Measurements from ENCODE around the gene DPYSL4.
"Not testable (repeated sequence)": the region's sequence is repeated elsewhere in the genome, so short reads cannot be mapped to it uniquely, and the experiment has no call there.

DPYSL4 gene

DNA sequence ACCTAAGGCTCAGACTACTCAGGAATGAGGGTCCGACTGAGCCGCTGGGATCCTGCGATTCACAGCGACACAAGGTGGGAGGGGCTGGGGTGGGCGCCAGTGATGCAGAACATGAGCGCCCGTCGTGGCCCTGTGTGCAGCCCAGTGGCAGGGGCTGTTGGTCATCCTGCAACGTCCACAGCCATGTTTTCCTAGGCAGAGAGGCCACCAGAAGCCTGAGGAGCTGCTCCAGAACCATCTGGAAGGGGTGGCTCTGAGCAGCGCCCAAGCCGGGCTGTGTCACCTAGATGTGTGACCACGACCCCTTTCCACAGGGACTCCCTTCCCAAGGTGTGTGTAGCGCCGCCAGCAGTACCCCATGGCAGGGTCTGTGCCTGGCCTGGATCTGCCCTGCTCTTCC lies 24.5 kb downstream of the DPYSL4 start:
- TF ChIP-seq Cebpa-rat (IDR thresholded peaks at IDR 0.05) = no peak
- Histone ChIP-seq H3K4me1 (peaks cover 25 to 54% (median 36%) of the 10 kb centered on the region in 10 experiments), H3K9me3 (replicated peaks in 1 of 11) (peaks cover 36 to 40% (median 37%) of the 10 kb centered on the region in 11 experiments)

DNA sequence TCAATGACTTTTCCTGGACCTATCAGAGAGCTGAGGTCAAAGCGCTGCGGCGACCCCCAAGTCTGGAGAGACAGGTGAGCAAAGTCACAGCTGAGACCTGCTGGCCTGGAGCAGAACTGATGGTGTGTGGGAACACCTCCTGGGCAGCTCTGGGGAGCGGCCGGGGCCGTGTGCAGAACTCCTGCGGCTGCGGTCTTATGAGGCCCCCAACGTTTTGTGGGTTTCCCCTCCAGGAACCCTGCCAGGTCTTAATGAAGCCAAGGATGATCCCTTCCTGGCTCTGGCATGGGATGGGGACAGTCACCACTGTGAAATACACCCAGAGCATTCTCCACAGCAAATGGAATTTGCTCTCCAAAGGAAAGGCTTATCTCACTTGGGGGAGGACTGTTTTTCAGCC lies 26.1 kb downstream of the DPYSL4 start:
- Histone ChIP-seq H3K4me3 (no peak overlapping the region), H3K27ac (no peak overlapping the region), H3K4me2 (no peak overlapping the region), H3K27me3 (peaks cover 0 to 11% (median 0%) of the 10 kb centered on the region in 11 experiments; a peak in 5 of 22 replicates), H3K4me1 (peaks cover 14 to 38% (median 20%) of the 10 kb centered on the region in 10 experiments), H3K9ac (no peak overlapping the region), H3K36me3 (peaks cover 0 to 22% (median 6%) of the 10 kb centered on the region in 11 experiments; a peak in 11 of 22 replicates), H3K9me3 (replicated peaks in 1 of 11) (peaks cover 51 to 56% (median 53%) of the 10 kb centered on the region in 11 experiments), H4K20me1 (peaks cover 0 to 13% (median 0%) of the 10 kb centered on the region in 11 experiments; a peak in 6 of 22 replicates)
- TF ChIP-seq Cebpa-rat (IDR thresholded peaks at IDR 0.05) = no peak

More for the DNA sequence above, 24.5 kb downstream of the DPYSL4 start:
- H3K27me3 ChIP-seq = peaks cover 0 to 21% (median 0%) of the 10 kb centered on the region in 11 experiments; a peak in 5 of 22 replicates
- H3K9ac ChIP-seq = no peak overlapping the region
- H3K27ac ChIP-seq = no peak overlapping the region
- peaks cover 0 to 28% (median 10%) of the 10 kb centered on the region in 11 experiments; a peak in 14 of 22 replicates for H4K20me1 ChIP-seq
- H3K4me2 ChIP-seq = peak overlapping the region in 3 of 11 experiments; percentile 1 to 29 (median 14); a peak in 3 of 22 replicates
- H3K4me3 ChIP-seq = no peak overlapping the region
- H3K36me3 ChIP-seq = peaks cover 0 to 7% (median 0%) of the 10 kb centered on the region in 11 experiments; a peak in 6 of 22 replicates

DNA sequence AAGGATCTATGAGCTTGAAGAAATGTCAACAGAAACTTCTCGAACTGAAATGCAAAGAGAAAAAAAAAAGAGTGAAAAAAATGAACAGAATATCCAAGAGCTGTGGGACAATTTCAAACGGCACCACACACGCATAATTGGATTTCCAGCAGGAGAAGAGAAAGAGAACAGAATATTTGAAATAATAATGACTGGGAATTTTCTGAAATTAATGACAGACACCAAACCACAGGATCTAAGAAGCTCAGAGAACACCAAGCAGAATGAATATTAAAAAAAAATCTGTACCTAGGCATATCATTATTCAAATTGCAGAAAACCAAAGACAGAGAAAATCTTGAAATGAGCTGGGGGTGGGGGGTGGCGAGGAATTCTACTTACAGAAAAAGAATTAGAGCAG lies 27.2 kb downstream of the DPYSL4 start:
- Histone ChIP-seq H3K4me3 (no peak overlapping the region), H4K20me1 (peaks cover 0 to 2% (median 0%) of the 10 kb centered on the region in 11 experiments; a peak in 1 of 22 replicates), H3K9ac (no peak overlapping the region), H3K9me3 (replicated peaks in 1 of 11) (peaks cover 62 to 67% (median 64%) of the 10 kb centered on the region in 11 experiments), H3K27me3 (no peaks in the 10 kb centered on the region; a peak in 2 of 22 replicates), H3K36me3 (peaks cover 0 to 25% (median 9%) of the 10 kb centered on the region in 11 experiments; a peak in 11 of 22 replicates), H3K27ac (no peak overlapping the region), H3K4me2 (no peak overlapping the region), H3K4me1 (peaks cover 3 to 27% (median 9%) of the 10 kb centered on the region in 10 experiments; a peak in 19 of 20 replicates)
- no peak for TF ChIP-seq Cebpa-rat (IDR thresholded peaks at IDR 0.05)

GRCh38 chr10:132216441-132216840 lies 29.7 kb downstream of the DPYSL4 start:
- not testable (repeated sequence) for H4K20me1 ChIP-seq, H3K27ac ChIP-seq, H3K9ac ChIP-seq, H3K27me3 ChIP-seq, H3K4me2 ChIP-seq
- H3K36me3 ChIP-seq = peaks cover 0 to 25% (median 9%) of the 10 kb centered on the region in 11 experiments; a peak in 11 of 22 replicates
- H3K4me1 ChIP-seq = peaks cover 0 to 20% (median 12%) of the 10 kb centered on the region in 10 experiments; a peak in 13 of 20 replicates
- peaks cover 62 to 83% (median 73%) of the 10 kb centered on the region in 11 experiments for H3K9me3 ChIP-seq (replicated peaks in 1 of 11)
- H3K4me3 ChIP-seq = peak overlapping the region in 4 of 10 experiments; percentile 21 to 30 (median 28); a peak in 5 of 20 replicates

DNA sequence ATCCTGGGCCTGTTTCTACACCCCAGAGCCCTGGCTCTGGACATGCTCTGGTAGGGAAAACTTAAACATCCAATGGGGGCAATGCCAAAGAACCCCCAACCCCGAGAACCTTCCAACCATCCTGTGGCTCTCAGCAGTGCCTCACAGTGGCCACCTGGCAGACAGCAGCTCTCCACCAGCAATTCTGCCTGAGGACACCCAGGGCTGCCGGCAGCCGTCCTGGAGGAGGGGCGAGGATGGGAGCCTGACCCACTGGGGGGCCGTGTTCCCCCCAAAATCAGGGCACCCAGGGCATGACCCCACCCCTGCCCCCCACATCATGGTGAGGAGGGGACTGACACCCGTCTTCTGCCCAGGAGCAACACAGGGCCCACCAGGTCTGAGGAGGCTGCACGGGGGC lies 32.7 kb downstream of the DPYSL4 start:
- Histone ChIP-seq H3K4me3 (no peak overlapping the region), H3K4me1 (peaks cover 0 to 32% (median 22%) of the 10 kb centered on the region in 10 experiments; a peak in 16 of 20 replicates), H3K36me3 (peaks cover 0 to 25% (median 9%) of the 10 kb centered on the region in 11 experiments; a peak in 11 of 22 replicates), H3K4me2 (no peak overlapping the region), H3K27me3 (no peaks in the 10 kb centered on the region; a peak in 1 of 22 replicates), H4K20me1 (peaks cover 0 to 6% (median 0%) of the 10 kb centered on the region in 11 experiments; a peak in 3 of 22 replicates), H3K9me3 (replicated peaks in 1 of 11) (peaks cover 44 to 63% (median 52%) of the 10 kb centered on the region in 11 experiments), H3K27ac (no peak overlapping the region), H3K9ac (no peak overlapping the region)
- TF ChIP-seq Cebpa-rat (IDR thresholded peaks at IDR 0.05) = no peak

- H3K4me3 ChIP-seq = no peak overlapping the region
- H3K9ac ChIP-seq = no peak overlapping the region
- TF ChIP-seq Cebpa-rat (IDR thresholded peaks at IDR 0.05) = no peak
- H3K27me3 ChIP-seq = no peaks in the 10 kb centered on the region; a peak in 1 of 22 replicates
- peaks cover 0 to 32% (median 22%) of the 10 kb centered on the region in 10 experiments; a peak in 16 of 20 replicates for H3K4me1 ChIP-seq
- H3K4me2 ChIP-seq = peak overlapping the region in 6 of 11 experiments; percentile 28 to 72 (median 66); a peak in 11 of 22 replicates
- H3K9me3 ChIP-seq (replicated peaks in 1 of 11) = peaks cover 38 to 57% (median 46%) of the 10 kb centered on the region in 11 experiments
- H3K27ac ChIP-seq = no peak overlapping the region
- H3K36me3 ChIP-seq = peaks cover 0 to 22% (median 9%) of the 10 kb centered on the region in 11 experiments; a peak in 11 of 22 replicates
- H4K20me1 ChIP-seq = peaks cover 0 to 11% (median 0%) of the 10 kb centered on the region in 11 experiments; a peak in 6 of 22 replicates
Observed at GRCh38 chr10:132220061-132220460, 33.3 kb downstream of the DPYSL4 start.

- not testable (repeated sequence) for H3K9ac ChIP-seq, H3K27ac ChIP-seq, H3K4me3 ChIP-seq, H3K27me3 ChIP-seq
- peaks cover 0 to 19% (median 9%) of the 10 kb centered on the region in 11 experiments; a peak in 11 of 22 replicates for H3K36me3 ChIP-seq
- H3K4me1 ChIP-seq = peaks cover 8 to 32% (median 24%) of the 10 kb centered on the region in 10 experiments
- peaks cover 29 to 48% (median 37%) of the 10 kb centered on the region in 11 experiments for H3K9me3 ChIP-seq (replicated peaks in 1 of 11)
- H4K20me1 ChIP-seq = peaks cover 0 to 20% (median 0%) of the 10 kb centered on the region in 11 experiments; a peak in 6 of 22 replicates
- H3K4me2 ChIP-seq = peak overlapping the region in 7 of 11 experiments; percentile 28 to 72 (median 65); a peak in 13 of 22 replicates
Observed at GRCh38 chr10:132220996-132221395, 34.2 kb downstream of the DPYSL4 start.

GRCh38 chr10:132222726-132223125 lies 36.0 kb downstream of the DPYSL4 start:
- Histone ChIP-seq H3K27me3 (peaks cover 0 to 7% (median 0%) of the 10 kb centered on the region in 11 experiments; a peak in 8 of 22 replicates), H3K4me3 (no peak overlapping the region), H3K9ac (no peak overlapping the region), H3K9me3 (replicated peaks in 1 of 11) (peaks cover 12 to 31% (median 20%) of the 10 kb centered on the region in 11 experiments), H4K20me1 (peaks cover 0 to 34% (median 0%) of the 10 kb centered on the region in 11 experiments; a peak in 7 of 22 replicates), H3K4me2 (peak overlapping the region in 6 of 11 experiments; percentile 7 to 48 (median 32); a peak in 8 of 22 replicates), H3K36me3 (peaks cover 0 to 4% (median 2%) of the 10 kb centered on the region in 11 experiments; a peak in 8 of 22 replicates), H3K27ac (no peak overlapping the region), H3K4me1 (peaks cover 17 to 38% (median 28%) of the 10 kb centered on the region in 10 experiments)
- TF ChIP-seq Cebpa-rat (IDR thresholded peaks at IDR 0.05) = no peak

- no peak overlapping the region for H3K9ac ChIP-seq
- peaks cover 7 to 26% (median 15%) of the 10 kb centered on the region in 11 experiments; a peak in 21 of 22 replicates for H3K9me3 ChIP-seq (replicated peaks in 1 of 11)
- peak overlapping the region in 7 of 11 experiments; percentile 10 to 48 (median 33); a peak in 8 of 22 replicates for H3K4me2 ChIP-seq
- H3K36me3 ChIP-seq = peaks cover 0 to under 1% (median 0%) of the 10 kb centered on the region in 11 experiments; a peak in 3 of 22 replicates
- peaks cover 17 to 42% (median 32%) of the 10 kb centered on the region in 10 experiments for H3K4me1 ChIP-seq
- no peak overlapping the region for H3K27ac ChIP-seq
- H3K4me3 ChIP-seq = no peak overlapping the region
- H3K27me3 ChIP-seq = peaks cover 0 to 12% (median 0%) of the 10 kb centered on the region in 11 experiments; a peak in 9 of 22 replicates
- H4K20me1 ChIP-seq = peaks cover 0 to 38% (median 0%) of the 10 kb centered on the region in 11 experiments; a peak in 7 of 22 replicates
- no peak for TF ChIP-seq Cebpa-rat (IDR thresholded peaks at IDR 0.05)
Observed at GRCh38 chr10:132223156-132223590, 36.4 kb downstream of the DPYSL4 start.

Data from BLaER1 treated with 17β-estradiol and CSF1 and Interleukin-3, amounts not matched to agents 10 nM and 100 nM (cell line).